ENCODE measurements around the gene SLC9A7.

DNA sequence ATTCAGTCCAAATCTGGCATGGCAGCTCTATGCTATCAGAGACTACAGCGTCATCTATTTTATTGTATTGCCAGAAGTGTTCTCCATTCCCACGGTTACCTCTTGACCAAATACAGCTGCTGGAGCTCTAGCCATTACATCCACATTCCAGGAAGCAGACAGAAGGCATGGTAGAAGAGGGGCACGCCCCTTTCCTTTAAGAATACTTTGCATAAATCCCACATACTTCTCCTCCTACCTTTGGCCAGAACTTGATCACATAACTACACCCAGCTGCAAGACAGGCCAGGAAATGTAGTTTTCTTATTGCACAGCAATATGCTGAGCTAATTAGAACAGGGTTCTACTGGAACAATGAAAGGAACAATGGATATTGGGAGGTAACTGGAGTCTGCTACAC is 14.9 kb downstream of the SLC9A7 start:
- TF ChIP-seq, protein P1, sequence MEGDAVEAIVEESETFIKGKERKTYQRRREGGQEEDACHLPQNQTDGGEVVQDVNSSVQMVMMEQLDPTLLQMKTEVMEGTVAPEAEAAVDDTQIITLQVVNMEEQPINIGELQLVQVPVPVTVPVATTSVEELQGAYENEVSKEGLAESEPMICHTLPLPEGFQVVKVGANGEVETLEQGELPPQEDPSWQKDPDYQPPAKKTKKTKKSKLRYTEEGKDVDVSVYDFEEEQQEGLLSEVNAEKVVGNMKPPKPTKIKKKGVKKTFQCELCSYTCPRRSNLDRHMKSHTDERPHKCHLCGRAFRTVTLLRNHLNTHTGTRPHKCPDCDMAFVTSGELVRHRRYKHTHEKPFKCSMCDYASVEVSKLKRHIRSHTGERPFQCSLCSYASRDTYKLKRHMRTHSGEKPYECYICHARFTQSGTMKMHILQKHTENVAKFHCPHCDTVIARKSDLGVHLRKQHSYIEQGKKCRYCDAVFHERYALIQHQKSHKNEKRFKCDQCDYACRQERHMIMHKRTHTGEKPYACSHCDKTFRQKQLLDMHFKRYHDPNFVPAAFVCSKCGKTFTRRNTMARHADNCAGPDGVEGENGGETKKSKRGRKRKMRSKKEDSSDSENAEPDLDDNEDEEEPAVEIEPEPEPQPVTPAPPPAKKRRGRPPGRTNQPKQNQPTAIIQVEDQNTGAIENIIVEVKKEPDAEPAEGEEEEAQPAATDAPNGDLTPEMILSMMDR (conservative IDR thresholded peaks at IDR 0.05; ENCODE audit: low read depth, low read length): no peak
- TF ChIP-seq EZH2 (IDR thresholded peaks at IDR 0.05; ENCODE audit: low read length, unreplicated experiment): no peak

All from PC-3 (cell line).